ENCODE measurements around the gene MUC5AC.

DNA sequence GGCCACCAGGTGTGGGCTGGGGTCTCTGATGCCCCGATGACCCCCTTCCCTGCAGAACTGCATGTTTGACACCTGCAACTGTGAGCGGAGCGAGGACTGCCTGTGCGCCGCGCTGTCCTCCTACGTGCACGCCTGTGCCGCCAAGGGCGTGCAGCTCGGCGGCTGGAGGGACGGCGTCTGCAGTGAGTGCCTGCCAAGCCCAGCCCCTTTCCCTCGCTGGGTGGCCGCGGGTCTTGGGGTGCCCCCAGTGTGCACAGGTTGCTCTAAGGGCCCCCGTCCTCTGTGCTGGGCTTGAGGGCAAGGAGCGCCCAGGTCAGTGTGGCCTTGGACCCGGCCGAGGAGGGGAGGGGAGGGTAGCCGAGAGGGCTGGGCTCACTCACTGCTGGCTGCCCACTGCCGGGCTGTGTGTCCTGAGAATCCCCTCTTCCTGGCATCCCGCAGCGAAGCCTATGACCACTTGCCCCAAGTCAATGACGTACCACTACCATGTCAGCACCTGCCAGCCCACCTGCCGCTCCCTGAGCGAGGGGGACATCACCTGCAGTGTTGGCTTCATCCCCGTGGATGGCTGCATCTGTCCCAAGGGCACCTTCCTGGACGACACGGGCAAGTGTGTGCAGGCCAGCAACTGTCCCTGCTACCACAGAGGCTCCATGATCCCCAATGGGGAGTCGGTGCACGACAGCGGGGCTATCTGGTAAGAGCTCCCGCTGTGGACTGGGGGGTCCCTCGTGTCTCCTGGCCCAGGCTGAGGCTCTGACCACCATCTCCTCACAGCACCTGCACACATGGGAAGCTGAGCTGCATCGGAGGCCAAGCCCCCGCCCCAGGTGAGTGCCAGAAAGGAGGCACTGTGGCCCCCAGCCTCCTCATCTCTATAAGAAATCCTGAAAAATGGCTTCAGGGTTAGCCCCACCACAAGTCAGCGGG, 17.0 kb downstream of the MUC5AC start:
- TF ChIP-seq, protein P1, sequence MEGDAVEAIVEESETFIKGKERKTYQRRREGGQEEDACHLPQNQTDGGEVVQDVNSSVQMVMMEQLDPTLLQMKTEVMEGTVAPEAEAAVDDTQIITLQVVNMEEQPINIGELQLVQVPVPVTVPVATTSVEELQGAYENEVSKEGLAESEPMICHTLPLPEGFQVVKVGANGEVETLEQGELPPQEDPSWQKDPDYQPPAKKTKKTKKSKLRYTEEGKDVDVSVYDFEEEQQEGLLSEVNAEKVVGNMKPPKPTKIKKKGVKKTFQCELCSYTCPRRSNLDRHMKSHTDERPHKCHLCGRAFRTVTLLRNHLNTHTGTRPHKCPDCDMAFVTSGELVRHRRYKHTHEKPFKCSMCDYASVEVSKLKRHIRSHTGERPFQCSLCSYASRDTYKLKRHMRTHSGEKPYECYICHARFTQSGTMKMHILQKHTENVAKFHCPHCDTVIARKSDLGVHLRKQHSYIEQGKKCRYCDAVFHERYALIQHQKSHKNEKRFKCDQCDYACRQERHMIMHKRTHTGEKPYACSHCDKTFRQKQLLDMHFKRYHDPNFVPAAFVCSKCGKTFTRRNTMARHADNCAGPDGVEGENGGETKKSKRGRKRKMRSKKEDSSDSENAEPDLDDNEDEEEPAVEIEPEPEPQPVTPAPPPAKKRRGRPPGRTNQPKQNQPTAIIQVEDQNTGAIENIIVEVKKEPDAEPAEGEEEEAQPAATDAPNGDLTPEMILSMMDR (conservative IDR thresholded peaks at IDR 0.05; ENCODE audit: low read depth, low read length) = no peak
- TF ChIP-seq EZH2 (IDR thresholded peaks at IDR 0.05; ENCODE audit: borderline replicate concordance, low read depth, low read length, poor library complexity, severe bottlenecking) = no peak
